Measurements from ENCODE around the gene DMRTC1.
"Not testable (repeated sequence)": the region's sequence is repeated elsewhere in the genome, so short reads cannot be mapped to it uniquely, and the experiment has no call there.

The DMRTC1 gene

DNA sequence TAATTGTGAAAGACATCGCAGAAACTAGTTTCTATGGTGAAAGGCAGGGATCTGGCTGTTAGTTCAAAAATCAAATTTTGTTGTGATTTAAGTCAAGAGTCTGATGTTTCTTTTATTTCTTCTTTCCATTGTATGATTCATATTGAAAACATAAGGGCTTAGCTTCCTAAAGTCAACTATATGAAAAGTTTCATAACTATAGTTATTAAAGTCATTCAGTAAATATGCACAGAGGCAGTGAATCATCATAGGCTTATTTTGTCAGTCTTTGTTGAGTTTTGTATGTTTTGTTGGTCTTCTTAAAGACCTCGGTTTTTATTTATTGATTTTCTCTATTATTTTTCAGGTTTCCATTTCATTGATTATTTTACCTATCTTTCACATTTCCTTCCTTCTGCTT lies 60.7 kb downstream of the DMRTC1 start:
- not testable (repeated sequence) for DNase-seq (ENCODE audit: extremely low read depth, insufficient read length); H3K4me3 ChIP-seq (replicated peaks; ENCODE audit: low read depth, low read length); H3K36me3 ChIP-seq (ENCODE audit: control insufficient read depth, insufficient read depth, low read length); H3K27me3 ChIP-seq (replicated peaks; ENCODE audit: control insufficient read depth, insufficient read depth, low read length)

DNA sequence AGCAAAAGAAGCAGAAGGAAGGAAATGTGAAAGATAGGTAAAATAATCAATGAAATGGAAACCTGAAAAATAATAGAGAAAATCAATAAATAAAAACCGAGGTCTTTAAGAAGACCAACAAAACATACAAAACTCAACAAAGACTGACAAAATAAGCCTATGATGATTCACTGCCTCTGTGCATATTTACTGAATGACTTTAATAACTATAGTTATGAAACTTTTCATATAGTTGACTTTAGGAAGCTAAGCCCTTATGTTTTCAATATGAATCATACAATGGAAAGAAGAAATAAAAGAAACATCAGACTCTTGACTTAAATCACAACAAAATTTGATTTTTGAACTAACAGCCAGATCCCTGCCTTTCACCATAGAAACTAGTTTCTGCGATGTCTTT lies 106.1 kb downstream of the DMRTC1 start:
- not testable (repeated sequence) for H3K4me3 ChIP-seq (replicated peaks; ENCODE audit: low read depth, low read length); H3K36me3 ChIP-seq (ENCODE audit: control insufficient read depth, insufficient read depth, low read length); DNase-seq (ENCODE audit: extremely low read depth, insufficient read length); H3K27me3 ChIP-seq (replicated peaks; ENCODE audit: control insufficient read depth, insufficient read depth, low read length)

DNA sequence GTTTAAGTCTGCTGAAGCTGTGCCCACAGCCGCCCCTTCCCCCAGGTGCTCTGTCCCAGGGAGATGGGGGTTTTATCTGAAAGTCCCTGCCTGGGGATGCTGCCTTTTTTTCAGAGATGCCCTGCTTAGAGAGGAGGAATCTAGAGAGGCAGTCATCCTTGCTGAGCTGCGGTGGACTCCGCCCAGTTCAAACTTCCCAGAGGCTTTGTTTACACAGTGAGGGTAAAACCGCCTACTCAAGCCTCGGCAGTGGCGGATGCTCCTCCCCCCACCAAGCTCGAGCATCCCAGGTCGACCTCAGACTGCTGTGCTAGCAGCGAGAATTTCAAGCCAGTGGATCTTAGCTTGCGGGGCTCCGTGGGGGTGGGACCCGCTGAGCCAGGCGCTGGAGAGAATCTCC lies 112.9 kb downstream of the DMRTC1 start:
- DNase-seq (ENCODE audit: extremely low read depth, insufficient read length); H3K36me3 ChIP-seq (ENCODE audit: control insufficient read depth, insufficient read depth, low read length); H3K27me3 ChIP-seq (replicated peaks; ENCODE audit: control insufficient read depth, insufficient read depth, low read length); H3K4me3 ChIP-seq (replicated peaks; ENCODE audit: low read depth, low read length): not testable (repeated sequence)
